ENCODE results near the gene HNRNPUL1.

DNA sequence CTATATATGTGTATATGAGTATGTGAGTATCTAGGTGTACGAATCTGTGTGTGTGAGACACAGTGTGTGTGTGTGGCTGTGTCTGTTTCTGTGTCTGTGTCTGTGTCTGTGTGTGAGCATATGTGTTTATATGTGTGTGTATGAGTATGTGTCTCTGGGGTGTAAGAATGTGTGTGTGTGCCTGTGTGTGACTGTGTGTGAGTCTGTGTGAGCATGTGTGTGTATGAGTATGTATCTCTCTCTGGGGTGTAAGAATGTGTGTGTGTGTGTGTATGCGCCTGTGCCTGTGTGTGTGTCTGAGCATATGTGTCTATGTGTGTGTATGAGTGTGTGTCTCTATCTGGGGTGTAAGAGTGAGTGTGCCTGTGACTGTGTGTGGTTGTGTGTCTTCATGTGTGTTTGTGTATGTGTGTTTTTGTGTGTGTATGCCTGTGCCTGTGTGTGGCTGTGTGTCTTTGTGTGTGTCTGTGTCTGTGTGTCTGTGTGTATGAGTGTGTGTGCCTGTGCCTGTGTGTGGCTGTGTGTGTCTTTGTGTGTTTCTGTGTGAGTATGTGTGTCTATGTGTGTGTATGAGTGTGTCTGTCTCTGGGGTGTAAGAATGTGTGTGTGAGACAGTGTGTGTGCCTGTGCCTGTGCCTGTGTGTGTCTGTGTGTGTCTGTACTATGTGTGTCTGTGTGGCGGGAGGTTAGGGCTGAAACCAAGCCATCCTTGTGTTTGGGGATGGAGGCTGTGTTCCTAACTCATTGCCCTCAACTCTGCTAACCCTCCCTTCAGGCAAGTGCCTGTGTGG is 33.9 kb upstream of the HNRNPUL1 start:
- no peak for TF ChIP-seq SIN3A (IDR thresholded peaks at IDR 0.05; ENCODE audit: borderline replicate concordance, insufficient read depth, low read length)
- TF ChIP-seq, protein P1, sequence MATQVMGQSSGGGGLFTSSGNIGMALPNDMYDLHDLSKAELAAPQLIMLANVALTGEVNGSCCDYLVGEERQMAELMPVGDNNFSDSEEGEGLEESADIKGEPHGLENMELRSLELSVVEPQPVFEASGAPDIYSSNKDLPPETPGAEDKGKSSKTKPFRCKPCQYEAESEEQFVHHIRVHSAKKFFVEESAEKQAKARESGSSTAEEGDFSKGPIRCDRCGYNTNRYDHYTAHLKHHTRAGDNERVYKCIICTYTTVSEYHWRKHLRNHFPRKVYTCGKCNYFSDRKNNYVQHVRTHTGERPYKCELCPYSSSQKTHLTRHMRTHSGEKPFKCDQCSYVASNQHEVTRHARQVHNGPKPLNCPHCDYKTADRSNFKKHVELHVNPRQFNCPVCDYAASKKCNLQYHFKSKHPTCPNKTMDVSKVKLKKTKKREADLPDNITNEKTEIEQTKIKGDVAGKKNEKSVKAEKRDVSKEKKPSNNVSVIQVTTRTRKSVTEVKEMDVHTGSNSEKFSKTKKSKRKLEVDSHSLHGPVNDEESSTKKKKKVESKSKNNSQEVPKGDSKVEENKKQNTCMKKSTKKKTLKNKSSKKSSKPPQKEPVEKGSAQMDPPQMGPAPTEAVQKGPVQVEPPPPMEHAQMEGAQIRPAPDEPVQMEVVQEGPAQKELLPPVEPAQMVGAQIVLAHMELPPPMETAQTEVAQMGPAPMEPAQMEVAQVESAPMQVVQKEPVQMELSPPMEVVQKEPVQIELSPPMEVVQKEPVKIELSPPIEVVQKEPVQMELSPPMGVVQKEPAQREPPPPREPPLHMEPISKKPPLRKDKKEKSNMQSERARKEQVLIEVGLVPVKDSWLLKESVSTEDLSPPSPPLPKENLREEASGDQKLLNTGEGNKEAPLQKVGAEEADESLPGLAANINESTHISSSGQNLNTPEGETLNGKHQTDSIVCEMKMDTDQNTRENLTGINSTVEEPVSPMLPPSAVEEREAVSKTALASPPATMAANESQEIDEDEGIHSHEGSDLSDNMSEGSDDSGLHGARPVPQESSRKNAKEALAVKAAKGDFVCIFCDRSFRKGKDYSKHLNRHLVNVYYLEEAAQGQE (IDR thresholded peaks at IDR 0.05; ENCODE audit: insufficient read depth in 1 of 2, low read depth in 2 of 2, low read length in 2 of 2): no peak
